Astrocyte (in vitro differentiated cells and primary cell): Measurements from ENCODE around the gene PDZD2.

Experiments used
- EZH2 ChIP-seq: IDR thresholded peaks from 2 replicates; pipeline ENCODE4 v1.6.1; 2012; ENCODE audit warnings: mild to moderate bottlenecking, low read length, inconsistent platforms; ENCODE audit not compliant: insufficient read depth
- TF ChIP-seq, protein P1 (sequence below): IDR thresholded peaks from 2 replicates; pipeline ENCODE4 v1.5.1; 2011; ENCODE audit warnings: low read depth, mild to moderate bottlenecking, inconsistent platforms, low read length, moderate library complexity; ENCODE audit not compliant: insufficient read depth

DNA sequence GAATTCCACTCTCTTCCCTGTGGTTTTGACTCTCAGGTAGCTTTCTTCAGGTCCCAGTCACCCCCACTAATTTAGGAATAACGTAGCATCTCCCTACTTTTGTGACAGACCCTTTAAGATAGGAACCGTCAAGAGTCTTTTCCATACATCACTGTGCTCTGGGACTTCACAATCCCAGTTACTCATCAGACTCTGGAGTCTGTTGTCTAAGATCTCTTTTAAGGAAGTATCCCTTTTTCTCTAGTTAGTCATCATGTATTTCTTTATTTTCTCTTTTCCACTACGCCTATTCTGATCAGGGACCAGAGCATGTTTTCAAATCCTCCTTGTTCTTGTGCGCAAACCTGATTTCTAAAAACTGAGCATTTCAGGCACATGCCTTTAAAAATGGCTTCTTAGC, 392.2 kb downstream of the PDZD2 start:
- TF ChIP-seq, protein P1, sequence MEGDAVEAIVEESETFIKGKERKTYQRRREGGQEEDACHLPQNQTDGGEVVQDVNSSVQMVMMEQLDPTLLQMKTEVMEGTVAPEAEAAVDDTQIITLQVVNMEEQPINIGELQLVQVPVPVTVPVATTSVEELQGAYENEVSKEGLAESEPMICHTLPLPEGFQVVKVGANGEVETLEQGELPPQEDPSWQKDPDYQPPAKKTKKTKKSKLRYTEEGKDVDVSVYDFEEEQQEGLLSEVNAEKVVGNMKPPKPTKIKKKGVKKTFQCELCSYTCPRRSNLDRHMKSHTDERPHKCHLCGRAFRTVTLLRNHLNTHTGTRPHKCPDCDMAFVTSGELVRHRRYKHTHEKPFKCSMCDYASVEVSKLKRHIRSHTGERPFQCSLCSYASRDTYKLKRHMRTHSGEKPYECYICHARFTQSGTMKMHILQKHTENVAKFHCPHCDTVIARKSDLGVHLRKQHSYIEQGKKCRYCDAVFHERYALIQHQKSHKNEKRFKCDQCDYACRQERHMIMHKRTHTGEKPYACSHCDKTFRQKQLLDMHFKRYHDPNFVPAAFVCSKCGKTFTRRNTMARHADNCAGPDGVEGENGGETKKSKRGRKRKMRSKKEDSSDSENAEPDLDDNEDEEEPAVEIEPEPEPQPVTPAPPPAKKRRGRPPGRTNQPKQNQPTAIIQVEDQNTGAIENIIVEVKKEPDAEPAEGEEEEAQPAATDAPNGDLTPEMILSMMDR = no peak
- no peak for TF ChIP-seq EZH2
